Central memory CD8-positive, alpha-beta T cell (primary cell): ENCODE results near the gene ZNF319.

Experiments used
- ATAC-seq: fragments of 150-1000 bp; cut with Tn5 transposase; replicated peaks from 2 replicates; pipeline ENCODE4 v1.10.0; 2022; ENCODE audit warnings: mild to moderate bottlenecking, moderate FRiP score, moderate number of reproducible peaks; ENCODE audit not compliant: poor library complexity, severe bottlenecking; ENCODE audit errors: extremely low read depth
- DNase-seq, 2 donors: peaks; one replicate each; pipeline ENCODE4 v3.0.0; 2021; ENCODE audit warnings: low spot score in 2 of 2
- H3K27ac Mint-ChIP-seq: one replicate; pipeline ENCODE4 v1.8.0; 2022; ENCODE audit warnings: low read depth, mild to moderate bottlenecking, moderate library complexity, mixed read lengths
- H3K27me3 Mint-ChIP-seq: one replicate; pipeline ENCODE4 v1.8.0; 2022; ENCODE audit warnings: mixed read lengths
- H3K36me3 Mint-ChIP-seq: one replicate; pipeline ENCODE4 v1.8.0; 2022; ENCODE audit warnings: mild to moderate bottlenecking, moderate library complexity, mixed read lengths; ENCODE audit not compliant: insufficient read depth
- H3K4me1 Mint-ChIP-seq: one replicate; pipeline ENCODE4 v1.8.0; 2022; ENCODE audit warnings: mixed read lengths
- H3K4me3 Mint-ChIP-seq: one replicate; pipeline ENCODE4 v1.8.0; 2022; ENCODE audit warnings: mild to moderate bottlenecking, moderate library complexity, mixed read lengths
- H3K9me3 Mint-ChIP-seq: one replicate; pipeline ENCODE4 v1.8.0; 2022; ENCODE audit warnings: mixed read lengths

ZNF319 gene

DNA sequence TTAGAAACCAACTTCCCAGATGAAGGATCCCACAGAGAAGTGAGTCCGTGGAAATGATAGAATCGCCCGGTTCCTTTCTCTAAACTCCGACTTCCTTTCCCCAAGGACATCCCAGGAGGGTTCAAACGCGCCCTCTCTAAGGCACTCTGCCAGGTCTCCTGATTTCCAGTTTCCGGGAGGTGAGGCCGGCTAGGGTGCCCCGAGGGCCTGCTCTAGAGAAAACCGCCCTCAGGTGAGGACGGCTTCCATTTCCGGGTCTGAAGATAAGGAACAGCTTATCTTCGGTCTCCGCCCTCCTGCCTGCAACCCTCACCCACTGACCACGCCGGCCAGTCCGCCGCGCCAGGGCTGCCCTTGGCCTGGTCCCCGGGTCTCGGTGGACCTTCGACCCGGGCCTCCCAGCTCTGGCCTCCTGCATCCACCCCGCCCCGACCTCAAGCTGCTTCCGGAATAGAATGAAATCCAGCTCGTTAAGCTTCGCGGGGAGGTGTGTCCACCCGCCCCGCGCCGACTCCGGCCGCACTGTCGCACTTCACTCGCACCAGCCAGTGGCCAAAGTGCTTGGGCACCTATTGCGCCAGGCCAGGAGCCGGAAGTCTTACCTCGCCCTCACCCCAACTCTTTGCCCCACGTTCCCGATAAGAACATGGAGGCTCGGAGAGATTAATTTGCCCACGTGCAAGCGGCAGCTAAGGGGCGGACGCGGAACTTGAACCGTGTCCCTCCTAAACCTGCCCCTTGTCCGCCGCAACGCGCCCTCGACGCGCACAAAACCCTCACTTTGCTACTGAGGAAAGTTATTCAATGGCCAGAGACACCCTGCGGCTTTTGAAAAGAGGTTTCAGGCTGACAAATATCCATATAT, 24.2 kb upstream of the ZNF319 start:
- H3K27ac Mint-ChIP-seq: peak overlapping the region; percentile 87
- no peak for ATAC-seq
- peak overlapping the region; percentile 84 for H3K4me3 Mint-ChIP-seq
- no peak for DNase-seq
- H3K9me3 Mint-ChIP-seq: no peaks in the 10 kb centered on the region
- H3K4me1 Mint-ChIP-seq: peaks cover 24% of the 10 kb centered on the region
- H3K36me3 Mint-ChIP-seq: peaks cover 8% of the 10 kb centered on the region
- H3K27me3 Mint-ChIP-seq: peaks cover 21% of the 10 kb centered on the region

GRCh38 chr16:58022601-58023371, 22.3 kb upstream of the ZNF319 start:
- no peak for ATAC-seq
- no peaks in the 10 kb centered on the region for H3K9me3 Mint-ChIP-seq
- no peak overlapping the region for H3K27ac Mint-ChIP-seq
- H3K36me3 Mint-ChIP-seq: peaks cover 14% of the 10 kb centered on the region
- no peak overlapping the region for H3K4me3 Mint-ChIP-seq
- peaks cover 24% of the 10 kb centered on the region for H3K4me1 Mint-ChIP-seq
- DNase-seq: no peak
- peaks cover 1% of the 10 kb centered on the region for H3K27me3 Mint-ChIP-seq

GRCh38 chr16:58021661-58022551, 21.4 kb upstream of the ZNF319 start:
- no peak overlapping the region for H3K27ac Mint-ChIP-seq
- H3K4me3 Mint-ChIP-seq: no peak overlapping the region
- DNase-seq: no peak
- H3K9me3 Mint-ChIP-seq: no peaks in the 10 kb centered on the region
- H3K27me3 Mint-ChIP-seq: no peaks in the 10 kb centered on the region
- peaks cover 24% of the 10 kb centered on the region for H3K4me1 Mint-ChIP-seq
- no peak for ATAC-seq
- H3K36me3 Mint-ChIP-seq: peaks cover 14% of the 10 kb centered on the region

GRCh38 chr16:58020628-58021521, 20.4 kb upstream of the ZNF319 start:
- Mint-ChIP-seq H3K36me3 (peaks cover 14% of the 10 kb centered on the region), H3K27ac (peak overlapping the region; percentile 94), H3K9me3 (no peaks in the 10 kb centered on the region), H3K4me3 (peak overlapping the region; percentile 21), H3K27me3 (no peaks in the 10 kb centered on the region), H3K4me1 (peaks cover 24% of the 10 kb centered on the region)
- peak; percentile 45 to 50 for DNase-seq
- ATAC-seq: peak; percentile 47

GRCh38 chr16:58019866-58020538, 19.5 kb upstream of the ZNF319 start:
- Mint-ChIP-seq H3K27me3 (no peaks in the 10 kb centered on the region), H3K4me1 (peaks cover 22% of the 10 kb centered on the region), H3K27ac (peak overlapping the region; percentile 94), H3K4me3 (peak overlapping the region; percentile 21), H3K36me3 (peaks cover 14% of the 10 kb centered on the region), H3K9me3 (no peaks in the 10 kb centered on the region)
- DNase-seq (no peak), ATAC-seq (peak; percentile 30)

- DNase-seq (no peak), ATAC-seq (no peak)
- peaks cover 14% of the 10 kb centered on the region for H3K4me1 Mint-ChIP-seq
Measured at GRCh38 chr16:58018803-58019202, 18.3 kb upstream of the ZNF319 start.

DNA sequence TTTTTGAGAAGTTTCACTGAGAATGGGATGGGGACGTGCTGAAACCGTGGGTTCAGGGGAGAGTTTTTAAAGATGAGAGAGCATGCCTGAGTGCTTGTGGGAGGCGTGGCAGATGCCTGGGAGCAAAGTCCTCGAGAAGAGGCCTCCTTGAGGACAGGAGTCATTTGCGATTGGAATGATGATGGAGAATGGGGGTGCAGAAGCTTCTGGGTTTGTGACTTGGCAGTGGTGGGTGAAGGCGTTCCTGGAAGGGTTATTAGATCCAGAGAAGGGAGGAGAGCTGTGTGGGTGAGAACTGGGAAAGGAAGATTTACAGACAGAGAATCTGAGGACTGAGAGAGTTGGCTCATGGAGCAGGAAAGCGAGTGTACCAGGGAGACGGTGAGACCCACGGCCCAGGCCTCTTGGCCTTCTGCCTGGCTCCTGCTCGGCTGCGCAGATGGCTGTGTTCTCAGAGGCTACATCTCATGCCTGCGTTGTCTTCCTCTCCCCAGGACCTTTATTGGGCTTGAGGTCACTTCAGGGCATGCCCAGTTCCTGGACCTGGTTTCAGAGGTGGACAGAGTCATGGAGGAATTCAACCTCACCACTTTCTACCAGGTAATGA, 16.5 kb upstream of the ZNF319 start:
- Mint-ChIP-seq H3K27ac (no peak overlapping the region), H3K36me3 (peaks cover 15% of the 10 kb centered on the region), H3K4me1 (peaks cover 9% of the 10 kb centered on the region), H3K4me3 (no peak overlapping the region), H3K9me3 (no peaks in the 10 kb centered on the region), H3K27me3 (no peaks in the 10 kb centered on the region)
- DNase-seq: no peak
- no peak for ATAC-seq

More at GRCh38 chr16:58018803-58019202, 18.3 kb upstream of the ZNF319 start:
- H3K27me3 Mint-ChIP-seq: no peaks in the 10 kb centered on the region
- no peak overlapping the region for H3K27ac Mint-ChIP-seq
- no peaks in the 10 kb centered on the region for H3K9me3 Mint-ChIP-seq
- peaks cover 15% of the 10 kb centered on the region for H3K36me3 Mint-ChIP-seq
- no peak overlapping the region for H3K4me3 Mint-ChIP-seq

- Mint-ChIP-seq H3K4me3 (no peak overlapping the region), H3K27ac (no peak overlapping the region), H3K4me1 (no peaks in the 10 kb centered on the region), H3K36me3 (peaks cover 18% of the 10 kb centered on the region), H3K9me3 (no peaks in the 10 kb centered on the region), H3K27me3 (no peaks in the 10 kb centered on the region)
- ATAC-seq (no peak), DNase-seq (no peak)
Measured at GRCh38 chr16:58013201-58013956, 12.9 kb upstream of the ZNF319 start.

GRCh38 chr16:58012481-58012880, 12.0 kb upstream of the ZNF319 start:
- no peaks in the 10 kb centered on the region for H3K4me1 Mint-ChIP-seq

DNA sequence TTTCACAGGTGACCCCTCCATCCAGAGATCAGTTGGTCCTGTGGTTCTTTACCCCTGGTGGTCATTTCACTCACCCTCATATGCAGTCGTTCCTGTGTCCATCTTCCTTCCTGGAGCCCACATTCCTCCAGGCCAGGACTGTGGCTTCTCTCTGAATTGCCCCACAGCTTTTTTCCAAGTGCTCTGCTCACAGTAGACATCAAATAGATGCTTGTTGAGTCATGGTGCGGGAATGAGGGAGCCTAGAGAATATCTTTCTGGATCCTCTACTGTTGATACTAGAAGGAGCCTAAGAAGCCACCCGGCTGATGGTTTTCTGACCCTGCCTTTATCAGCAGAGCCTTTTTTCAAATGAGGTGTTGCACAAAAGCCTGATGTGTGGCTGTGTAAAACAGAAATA, 11.2 kb upstream of the ZNF319 start:
- H3K4me1 Mint-ChIP-seq: peaks cover 5% of the 10 kb centered on the region
- H3K36me3 Mint-ChIP-seq: peaks cover 19% of the 10 kb centered on the region
- H3K27ac Mint-ChIP-seq: peak overlapping the region; percentile 44
- no peak for ATAC-seq
- no peaks in the 10 kb centered on the region for H3K27me3 Mint-ChIP-seq
- H3K4me3 Mint-ChIP-seq: no peak overlapping the region
- DNase-seq: no peak
- no peaks in the 10 kb centered on the region for H3K9me3 Mint-ChIP-seq

More at GRCh38 chr16:58012481-58012880, 12.0 kb upstream of the ZNF319 start:
- Mint-ChIP-seq H3K27ac (no peak overlapping the region), H3K9me3 (no peaks in the 10 kb centered on the region), H3K36me3 (peaks cover 15% of the 10 kb centered on the region), H3K27me3 (no peaks in the 10 kb centered on the region), H3K4me3 (no peak overlapping the region)
- DNase-seq (no peak), ATAC-seq (no peak)
